Measurements from ENCODE around the gene IRAG1.

IRAG1 gene, protein sequence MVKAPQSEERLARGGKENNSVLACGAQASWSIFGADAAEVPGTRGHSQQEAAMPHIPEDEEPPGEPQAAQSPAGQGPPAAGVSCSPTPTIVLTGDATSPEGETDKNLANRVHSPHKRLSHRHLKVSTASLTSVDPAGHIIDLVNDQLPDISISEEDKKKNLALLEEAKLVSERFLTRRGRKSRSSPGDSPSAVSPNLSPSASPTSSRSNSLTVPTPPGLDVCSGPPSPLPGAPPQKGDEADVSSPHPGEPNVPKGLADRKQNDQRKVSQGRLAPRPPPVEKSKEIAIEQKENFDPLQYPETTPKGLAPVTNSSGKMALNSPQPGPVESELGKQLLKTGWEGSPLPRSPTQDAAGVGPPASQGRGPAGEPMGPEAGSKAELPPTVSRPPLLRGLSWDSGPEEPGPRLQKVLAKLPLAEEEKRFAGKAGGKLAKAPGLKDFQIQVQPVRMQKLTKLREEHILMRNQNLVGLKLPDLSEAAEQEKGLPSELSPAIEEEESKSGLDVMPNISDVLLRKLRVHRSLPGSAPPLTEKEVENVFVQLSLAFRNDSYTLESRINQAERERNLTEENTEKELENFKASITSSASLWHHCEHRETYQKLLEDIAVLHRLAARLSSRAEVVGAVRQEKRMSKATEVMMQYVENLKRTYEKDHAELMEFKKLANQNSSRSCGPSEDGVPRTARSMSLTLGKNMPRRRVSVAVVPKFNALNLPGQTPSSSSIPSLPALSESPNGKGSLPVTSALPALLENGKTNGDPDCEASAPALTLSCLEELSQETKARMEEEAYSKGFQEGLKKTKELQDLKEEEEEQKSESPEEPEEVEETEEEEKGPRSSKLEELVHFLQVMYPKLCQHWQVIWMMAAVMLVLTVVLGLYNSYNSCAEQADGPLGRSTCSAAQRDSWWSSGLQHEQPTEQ

DNA sequence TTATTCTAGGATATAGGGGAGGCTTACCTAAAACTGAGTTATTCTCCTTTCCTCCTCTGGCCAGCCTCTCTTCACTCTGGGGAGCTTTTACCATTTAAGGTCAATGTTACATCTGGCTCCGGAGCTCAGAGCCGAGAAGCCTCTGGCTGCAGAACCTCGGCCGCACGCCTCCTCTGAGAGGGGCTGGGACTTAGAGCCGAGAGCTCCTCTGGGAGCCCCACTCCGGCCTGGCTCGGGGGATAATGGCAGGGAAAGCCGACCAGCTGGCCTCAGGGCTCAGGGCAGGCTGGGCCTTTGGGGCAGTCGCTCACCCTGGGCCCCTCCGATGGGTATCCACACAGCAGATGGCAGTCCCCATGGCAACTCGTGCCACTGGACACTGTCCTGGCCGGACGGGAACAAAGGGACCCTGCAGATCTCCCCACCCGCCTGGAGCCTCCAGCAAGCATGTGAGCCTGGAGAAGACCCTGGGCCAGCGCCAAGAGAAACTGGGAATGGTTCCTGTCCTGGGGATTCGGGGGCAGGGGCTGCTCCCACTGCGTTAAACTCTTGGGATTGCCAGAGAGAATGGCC, at the start of gene IRAG1:
IRAG1 (minus strand) TSS at position 247 of the 573 bp plus-strand sequence; CDS start at position 94, 153 bp downstream.
- DNase-seq, result no peak

DNA sequence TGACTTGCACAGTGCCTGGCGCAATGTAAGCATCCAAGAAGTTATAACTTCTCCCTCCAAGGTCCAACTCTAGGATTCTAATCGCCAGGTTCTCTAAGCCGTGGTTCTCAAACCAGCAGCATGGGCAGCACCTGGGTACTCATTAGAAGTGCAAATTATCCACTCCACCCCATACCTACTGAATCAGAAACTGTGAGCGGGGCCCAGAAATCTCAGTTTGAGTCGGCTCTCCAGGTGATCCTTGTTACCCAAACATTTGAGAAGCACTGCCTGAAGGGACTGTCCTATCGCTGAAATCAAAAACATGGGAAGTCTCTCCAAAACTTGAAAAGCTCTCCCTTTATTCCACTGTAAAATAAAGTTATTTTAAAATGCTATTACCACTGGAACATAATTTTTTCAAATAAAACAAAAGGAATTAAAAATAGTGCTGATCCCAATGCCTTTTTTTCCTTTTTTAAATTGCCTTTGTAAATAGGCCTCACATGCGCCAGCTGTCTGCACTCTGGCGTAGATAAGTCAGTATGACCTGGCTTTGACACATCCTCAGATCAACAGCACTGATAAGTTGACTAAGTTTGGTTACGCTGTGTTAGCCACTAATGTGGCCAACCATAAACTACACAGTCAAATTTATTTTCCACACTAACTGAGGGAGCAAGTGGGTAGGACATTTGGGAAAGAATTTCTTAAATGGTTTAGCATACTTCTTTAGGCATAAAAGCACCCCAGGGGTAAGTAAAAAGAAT, 49.1 kb upstream of the IRAG1 start:
- DNase-seq, result no peak

DNA sequence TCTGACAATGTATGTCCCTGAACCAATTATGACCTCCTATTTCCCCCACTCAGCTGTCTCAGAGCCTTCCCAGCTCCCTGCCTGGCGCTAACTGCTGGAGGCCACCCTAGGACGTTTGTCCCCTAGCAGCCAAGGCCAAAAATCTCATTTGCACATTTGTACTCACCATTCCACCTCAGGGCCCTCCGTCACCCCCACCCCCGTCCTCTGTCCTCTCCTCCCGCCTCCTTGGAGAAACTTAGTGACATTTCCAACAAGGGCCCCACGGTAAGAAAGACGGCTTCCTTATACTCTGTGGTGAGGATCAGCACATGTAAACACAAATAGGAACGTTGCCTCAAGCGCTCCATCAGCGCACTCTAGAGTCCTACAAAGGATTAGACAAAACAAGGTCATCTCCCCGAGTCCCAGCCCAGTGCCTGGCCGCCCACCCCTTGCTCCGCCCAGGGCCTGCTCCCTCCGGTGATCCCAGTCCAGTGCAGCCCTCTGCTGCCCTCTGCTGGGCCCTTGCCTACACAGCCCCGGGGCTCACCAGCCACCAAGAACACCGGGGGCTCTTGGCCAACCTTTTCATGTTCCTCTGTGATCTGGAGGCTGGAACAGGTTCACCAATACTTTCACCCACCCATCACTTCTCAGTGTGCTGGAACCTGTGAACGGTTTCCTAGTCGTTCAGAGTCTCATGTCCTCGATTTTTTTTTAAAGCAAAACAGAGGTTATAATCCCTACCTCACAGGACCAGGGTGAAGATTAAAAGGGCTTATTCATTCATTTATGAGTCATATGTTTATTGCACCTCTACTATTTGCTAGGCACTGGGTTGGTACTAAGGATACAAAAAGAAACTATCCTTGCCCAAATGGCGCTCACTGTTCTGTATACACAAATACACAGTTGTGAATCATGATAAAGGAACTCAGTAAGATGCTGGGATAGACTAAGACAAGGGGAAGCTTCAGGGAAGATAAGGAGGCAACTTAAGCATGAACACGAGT, 42.2 kb upstream of the IRAG1 start:
- DNase-seq, result peak; percentile 56

DNA sequence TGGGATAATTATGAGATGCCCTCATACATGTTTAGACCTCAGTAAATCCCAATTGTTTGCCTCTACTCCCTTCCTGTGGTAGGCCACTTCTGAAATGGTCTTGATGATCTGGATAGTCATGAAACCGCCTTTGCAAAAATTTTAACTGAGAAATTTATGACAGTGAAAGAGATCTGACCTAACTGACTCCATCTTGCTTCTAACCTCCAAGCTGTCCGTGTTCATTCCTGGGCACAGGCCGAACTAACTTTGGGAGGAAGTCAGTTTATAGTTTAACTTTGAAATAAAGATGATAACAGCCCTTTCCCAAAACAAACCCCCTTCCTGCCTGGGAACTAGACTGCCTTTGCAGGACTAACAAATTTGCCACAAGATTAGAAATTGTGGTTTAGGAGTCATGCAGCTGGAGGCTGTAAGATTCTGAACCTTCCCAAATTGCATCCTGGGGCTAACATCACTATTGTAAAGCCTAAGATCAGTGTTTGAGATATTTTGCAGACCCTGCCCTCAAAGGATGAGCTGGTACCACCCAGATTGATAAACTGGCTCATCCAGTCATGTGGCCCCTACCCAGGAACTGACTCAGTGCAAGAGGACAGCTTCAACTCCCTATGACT, 37.6 kb upstream of the IRAG1 start:
- DNase-seq, result no peak

DNA sequence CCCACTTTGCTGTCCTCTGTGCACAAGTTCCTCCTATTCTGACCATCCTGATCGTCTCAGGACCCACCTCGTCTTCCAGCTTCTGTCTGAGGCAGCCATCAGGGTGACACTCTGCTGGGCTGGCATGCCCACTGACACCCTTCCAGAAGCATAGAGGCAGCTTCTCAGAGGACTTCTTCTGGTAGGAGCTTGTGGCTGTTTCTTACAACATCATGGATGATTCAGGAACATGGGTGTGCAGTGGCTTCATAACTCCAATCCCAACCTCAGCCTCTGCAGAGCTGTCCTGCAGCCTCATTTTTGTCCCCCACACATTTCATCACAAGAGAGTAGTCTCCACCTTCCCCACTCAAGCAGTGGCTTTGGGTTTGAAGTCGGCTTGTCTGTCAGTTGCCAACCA, 36.6 kb upstream of the IRAG1 start:
- DNase-seq, result no peak

DNA sequence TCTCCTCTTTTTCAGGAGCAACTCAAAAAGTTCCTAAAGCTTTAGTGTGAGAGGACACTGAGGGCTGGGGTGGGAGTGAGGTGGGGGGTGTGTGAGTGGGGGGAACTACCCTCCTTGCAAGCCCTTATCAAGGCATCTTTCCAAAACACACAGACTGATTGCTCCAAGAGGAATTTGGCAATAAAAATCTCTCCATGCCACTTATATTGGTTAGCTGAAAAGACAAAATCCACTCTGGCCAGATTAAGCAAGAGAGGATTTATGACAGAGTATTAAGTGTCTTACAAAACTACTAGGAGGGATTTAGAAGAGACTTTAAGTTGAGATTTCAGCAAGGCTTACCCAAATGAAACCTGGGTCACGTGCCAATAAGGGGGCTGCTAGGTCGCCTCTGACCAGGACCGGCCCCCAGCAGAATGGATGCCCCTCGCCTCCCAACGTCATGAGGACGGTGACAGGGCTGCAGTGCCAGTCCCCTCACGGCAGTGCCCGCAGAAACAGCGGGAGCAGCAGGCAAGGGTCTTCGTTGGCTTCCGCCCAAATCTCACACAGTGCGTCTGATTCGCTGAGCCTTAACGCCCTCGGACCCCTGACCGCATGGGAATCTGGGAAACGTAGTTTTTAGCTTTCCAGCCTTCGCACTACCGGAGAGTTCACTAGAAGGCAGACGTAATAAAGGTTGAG, 35.4 kb upstream of the IRAG1 start:
- no peak for DNase-seq

DNA sequence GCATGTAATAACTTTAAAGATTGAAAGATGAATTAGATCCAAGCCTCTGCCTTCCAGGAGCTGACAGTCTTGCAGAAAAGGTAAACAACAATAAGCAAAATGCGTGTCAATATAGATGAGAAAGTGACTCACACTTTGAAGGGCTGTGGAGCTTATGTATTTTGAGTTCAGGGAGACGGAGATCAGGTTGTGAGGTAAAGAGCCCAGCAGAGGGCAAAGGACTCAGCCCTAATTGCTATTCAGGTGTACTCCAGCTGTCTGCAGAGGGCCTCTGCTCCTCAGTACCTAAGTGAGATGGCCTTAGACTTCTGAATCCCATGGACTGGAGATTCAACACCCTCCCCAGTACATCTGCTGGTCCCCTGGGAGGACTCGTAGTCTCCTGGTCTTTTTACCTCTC, 34.6 kb upstream of the IRAG1 start:
- DNase-seq, result no peak

DNA sequence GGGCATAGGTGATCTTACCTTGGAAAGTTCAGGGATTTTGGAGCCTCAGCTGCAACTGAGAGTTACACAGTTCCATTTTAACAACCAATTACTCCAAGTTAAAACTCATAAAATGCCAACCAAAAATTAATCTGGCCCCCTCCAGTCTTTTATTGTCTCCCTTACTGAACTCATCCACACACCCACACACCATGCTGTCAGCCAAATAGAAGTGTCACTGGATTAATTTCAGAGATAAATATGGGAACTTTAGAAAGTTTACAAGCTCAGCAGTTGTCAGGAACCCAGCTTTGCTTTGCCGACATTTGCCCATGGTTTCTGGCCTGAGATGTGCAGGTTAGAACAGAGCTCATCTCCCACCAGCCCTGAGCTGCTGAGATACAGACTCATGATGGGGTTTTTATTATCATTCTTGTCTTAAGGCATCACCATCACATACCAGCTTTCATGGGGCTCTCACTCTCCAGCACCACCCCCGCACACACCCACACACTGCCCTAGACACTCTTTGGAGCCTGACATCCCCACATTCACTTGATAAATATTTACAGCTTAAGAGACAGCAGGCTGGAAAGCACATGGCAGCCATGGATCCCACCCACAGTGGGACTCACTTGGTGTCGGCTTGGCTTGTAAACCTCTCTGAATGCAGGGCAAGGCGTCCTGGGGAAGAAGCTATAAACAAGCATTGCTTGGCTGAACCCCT, 33.7 kb upstream of the IRAG1 start:
- no peak for DNase-seq

DNA sequence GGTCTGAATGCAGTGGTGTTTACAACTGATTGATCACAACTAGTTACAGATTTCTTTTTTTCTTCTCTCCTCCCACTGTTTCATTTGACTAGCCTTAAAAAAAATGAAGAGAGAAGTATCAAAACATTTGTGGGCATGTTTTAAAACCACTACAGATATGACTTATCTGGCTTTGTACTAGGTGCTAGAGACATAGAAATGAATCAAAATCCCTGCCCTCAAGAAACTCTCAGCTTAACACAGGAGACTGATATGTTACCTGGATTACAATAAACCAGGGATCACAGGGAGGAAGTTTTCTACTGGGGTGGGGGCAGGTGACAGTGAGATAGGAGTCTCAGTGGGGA, 32.3 kb upstream of the IRAG1 start:
- DNase-seq, result no peak

DNA sequence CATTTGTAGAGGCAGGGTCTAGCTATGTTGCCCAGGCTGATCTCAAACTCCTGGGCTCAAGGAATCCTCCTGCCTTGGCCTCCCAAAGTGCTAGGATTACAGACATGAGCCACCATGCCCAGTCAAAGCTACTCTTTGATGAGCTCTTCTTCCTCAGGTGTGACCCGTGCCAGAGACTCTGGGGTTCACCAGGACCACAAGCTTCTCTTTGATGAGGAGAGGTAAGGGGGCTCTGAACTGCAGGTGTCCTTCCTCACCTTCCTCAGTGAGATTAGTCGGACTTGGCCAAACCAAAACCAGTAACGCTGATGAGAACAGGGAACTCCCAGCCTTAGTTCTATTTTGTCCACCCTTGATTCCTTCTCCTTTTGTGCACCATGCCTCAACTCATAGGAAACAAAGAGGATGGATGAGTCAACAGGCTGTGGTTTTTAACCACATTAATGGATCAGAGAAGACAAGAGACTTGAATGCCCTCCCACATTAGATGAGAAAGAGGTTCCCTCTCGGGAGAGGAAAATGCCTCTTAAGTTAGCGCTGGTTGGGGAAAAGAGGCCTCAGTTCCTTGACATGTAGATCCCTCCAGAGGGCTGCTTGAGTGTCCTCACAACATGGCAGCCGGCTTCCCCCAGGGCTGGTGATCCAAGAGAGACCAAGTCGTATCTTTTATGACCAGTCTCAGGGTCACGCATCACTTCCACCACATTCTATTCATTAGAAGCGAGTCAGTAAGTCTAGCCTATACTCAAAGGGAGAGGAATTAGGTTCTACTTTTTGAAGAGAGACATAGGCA, 31.8 kb upstream of the IRAG1 start:
- no peak for DNase-seq

DNA sequence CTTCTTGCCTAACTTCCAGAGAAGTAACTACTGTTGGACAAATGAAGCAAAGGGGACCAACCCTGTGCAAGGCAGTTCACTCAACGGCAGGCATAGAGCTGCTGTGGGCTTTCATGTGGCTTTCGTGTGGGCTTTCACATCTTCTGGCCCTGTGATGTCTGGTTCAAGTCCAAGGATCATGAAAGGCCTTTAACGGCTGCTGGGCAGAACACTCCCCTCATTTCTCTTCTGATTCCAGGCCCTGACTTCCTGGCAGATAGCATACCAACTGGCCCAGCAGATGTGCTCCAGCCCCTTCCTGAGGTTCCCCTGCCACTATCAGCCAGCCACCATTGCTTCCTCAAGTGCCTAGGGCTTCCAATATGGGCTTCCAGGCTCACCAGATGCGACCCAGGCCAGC, 28.8 kb upstream of the IRAG1 start:
- DNase-seq, result no peak

DNA sequence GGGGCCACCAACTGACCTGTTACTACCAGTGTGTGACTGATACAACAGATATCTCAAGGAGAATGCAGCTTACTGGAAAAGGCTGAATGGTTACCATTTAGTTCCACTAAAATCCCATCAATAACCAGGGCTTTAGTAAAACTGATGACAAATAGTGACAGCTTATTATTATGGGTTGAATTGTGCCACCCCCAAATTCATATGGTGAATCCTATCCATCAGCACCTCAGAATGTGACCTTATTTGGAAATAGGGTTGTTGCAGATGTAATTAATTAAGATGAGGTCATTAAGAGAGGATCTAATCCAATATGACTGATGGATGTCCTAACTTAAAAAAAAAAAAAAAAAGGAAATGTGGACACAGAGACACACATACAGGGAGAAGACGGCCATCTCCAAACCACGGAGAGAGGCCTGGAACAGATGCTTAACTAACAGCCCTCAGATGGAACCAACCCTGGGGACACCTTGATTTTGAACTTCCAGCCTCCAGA, 27.4 kb upstream of the IRAG1 start:
- no peak for DNase-seq

DNA sequence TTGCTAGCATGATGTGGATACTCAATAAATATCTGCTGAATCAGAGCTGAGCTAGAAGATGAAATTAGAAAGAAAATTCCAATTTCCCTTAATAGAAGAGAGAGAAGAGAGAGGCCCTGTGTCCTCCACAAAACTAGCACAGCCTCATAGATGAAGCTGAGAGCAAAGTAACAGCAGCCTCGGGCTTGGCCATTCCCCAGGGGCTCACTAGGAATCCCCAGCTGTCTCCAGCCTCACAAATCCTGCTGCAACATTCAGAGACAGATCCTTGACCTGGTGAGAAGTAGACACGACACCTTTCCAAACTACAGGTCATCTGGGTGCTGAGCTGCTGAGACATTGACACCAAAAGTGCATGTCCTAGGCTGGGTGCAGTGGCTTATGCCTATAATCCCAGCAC, 26.1 kb upstream of the IRAG1 start:
- no peak for DNase-seq

DNA sequence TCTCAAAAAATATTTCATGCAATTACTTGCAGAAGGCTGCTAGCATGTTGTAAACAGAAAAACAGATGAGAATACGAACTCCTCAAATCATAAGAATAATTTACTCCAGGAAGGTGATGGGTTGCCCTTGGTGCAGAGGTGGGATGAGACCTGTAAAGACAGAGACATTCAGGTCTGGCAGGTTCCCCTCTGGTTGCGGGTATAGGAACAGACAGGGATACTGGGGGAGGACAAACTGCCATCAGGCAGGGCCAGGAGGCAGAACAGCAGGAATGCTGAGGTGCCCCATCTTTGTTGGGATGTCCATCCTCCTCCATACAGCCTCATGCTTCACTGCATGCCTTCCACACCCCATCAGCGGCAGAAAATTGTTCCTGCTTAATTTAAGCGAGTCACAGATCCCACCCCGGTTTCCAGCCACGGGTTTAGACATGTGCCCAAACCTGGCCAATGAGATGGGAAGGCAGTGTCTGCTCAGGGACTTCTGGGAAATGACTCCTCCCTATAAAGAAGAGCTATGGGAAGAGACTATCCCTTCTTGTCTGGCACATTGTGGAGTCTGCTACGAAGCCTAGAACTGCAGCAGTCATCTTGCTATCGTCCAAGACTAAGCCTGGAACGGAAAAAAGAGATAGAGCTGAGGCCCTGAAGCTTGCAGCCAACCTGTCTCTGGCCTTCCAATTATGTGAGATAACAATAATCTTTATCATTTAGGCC, 23.1 kb upstream of the IRAG1 start:
- DNase-seq, result no peak

DNA sequence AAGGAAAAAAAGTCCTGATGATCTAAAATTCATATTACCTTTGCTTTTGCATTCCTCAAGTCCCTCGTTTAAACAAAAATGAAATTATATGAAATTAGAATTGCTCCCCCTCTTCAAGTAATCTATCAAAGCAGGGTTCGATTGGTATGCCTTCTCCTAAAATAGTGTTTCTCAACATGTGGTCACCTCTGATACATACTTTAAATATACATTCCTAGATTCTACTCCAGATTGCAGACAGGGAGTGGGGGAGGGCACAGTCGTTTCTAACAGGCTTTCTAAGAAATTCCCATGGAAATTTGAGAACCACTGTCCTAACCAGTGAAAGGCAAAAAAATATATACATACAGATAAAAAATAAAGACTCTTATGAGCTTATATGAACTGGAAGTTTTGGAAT, 22.6 kb upstream of the IRAG1 start:
- DNase-seq, result no peak

DNA sequence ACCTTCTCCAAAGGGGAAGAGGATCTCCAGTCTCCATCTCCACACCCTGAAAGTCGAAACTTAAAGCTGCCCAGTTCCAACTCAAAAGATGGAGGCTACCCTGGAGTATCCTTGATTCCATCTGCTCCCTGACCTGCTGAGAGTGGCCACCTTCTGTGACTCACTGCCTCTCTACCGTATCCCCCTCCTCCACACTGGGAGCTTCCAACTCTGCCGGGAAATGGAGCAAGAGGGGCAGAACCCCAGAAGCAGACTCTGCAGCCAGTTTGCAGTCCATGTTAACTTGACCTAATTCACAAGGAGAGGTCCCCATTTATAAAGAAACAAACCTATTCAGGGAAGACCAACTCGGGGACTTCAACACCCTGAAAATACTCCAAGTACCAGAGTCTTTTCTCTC, 22.0 kb upstream of the IRAG1 start:
- no peak for DNase-seq

DNA sequence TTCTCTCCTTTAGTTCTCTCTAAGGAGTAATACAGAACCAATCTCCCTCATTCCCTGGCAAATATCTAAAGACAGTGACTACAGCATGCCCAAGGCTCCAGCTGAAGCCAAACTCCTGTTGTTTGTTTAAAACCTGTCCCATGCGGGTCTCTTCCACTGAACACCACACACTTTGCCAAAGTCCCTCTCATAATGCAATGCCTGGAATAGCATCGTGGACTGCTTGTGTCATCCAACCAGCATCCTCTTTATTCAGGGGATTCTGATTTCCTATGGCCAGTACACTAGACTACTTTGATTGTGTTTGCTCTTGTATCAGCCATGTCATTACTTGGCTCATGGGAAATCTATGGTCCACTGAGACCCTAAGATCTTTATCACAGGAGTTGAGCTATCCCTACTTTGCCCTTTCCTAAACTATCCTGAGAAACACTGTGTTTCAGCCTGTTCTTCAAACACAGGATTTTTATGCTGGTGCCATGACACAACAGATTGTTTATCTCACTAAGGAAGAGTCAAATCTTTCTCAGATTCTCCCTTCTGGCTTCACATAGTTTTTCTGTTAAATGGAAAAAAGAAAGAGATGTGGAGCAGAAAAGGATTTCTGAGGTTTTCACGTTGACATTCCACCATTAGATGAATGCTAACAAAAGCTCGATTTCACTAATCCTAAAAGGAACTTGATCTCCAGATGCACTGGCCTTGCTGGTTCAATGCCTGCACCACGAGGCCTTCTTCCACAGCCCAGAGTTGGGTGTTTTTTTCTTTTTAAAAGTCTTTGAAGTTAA, 15.9 kb upstream of the IRAG1 start:
- no peak for DNase-seq
